Activated CD4-positive, alpha-beta T cell treated with anti-CD3 and anti-CD28 coated beads, Interleukin-2, Interleukin-6, amounts not matched to agents 100 ng/mL and 50 ng/mL, durations not matched to agents 16 hours and 8 hours (primary cell): ENCODE data around the gene SMIM20.

ENCODE experiments used
- DNase-seq: peaks from one replicate; pipeline ENCODE4 v3.0.0-alpha.2; 2020

The SMIM20 gene

DNA sequence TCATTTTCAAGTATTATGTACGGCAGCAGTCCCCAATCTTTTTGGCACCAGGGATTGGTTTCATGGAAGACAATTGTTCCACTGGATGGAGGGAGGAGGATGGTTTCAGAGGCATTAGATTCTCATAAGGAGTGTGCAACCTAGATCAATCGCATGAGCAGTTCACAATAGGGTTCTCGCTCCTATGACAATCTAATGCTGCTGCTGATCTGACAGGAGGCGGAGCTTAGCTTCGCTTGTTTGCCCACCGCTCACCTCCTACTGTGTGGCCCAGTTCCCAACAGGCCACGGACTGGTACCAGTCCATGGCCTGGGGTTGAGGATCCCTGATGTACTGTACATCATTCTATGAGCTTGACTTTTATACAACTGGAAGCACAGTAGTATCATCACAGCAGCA lies 48.4 kb downstream of the SMIM20 start:
- DNase-seq, result no peak

DNA sequence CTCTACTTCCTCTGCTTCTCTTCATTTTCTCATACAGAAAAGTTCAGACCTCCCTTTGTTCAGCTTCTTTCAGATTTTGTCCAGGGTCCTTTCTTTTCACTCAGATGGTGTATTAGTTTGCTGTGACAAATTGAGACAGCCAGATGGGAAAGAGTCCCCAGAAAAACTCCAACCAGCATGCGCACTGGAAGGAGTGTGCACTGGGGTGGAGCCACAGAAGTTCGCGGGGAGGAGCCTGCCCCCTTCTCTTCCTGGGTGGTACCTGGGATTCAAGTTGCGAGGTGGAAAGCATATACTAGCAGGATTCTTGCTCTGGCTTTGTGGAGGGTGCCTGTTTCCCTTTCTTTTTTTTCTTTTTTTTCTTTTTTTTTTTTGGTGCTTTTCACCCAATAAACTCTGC lies 51.6 kb downstream of the SMIM20 start:
- no peak for DNase-seq

DNA sequence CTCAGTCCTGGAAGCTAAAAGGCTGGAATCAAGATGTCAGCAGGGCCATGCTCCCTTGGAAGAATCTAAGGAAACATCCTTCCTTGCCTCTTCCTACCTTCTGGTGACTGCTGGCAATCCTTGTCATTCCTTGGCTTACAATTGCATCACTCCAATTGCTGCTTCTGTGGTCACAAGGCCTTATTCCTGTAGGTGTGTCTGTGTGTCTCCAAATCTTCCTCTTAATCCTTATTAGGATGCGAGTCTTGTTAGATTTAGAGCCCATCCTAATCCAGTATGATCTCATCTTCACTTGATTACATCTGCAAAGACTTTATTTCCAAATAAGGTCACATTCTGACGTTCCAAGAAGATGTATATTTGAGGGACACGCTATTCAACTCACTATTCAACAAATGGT lies 52.2 kb downstream of the SMIM20 start:
- DNase-seq, result no peak

DNA sequence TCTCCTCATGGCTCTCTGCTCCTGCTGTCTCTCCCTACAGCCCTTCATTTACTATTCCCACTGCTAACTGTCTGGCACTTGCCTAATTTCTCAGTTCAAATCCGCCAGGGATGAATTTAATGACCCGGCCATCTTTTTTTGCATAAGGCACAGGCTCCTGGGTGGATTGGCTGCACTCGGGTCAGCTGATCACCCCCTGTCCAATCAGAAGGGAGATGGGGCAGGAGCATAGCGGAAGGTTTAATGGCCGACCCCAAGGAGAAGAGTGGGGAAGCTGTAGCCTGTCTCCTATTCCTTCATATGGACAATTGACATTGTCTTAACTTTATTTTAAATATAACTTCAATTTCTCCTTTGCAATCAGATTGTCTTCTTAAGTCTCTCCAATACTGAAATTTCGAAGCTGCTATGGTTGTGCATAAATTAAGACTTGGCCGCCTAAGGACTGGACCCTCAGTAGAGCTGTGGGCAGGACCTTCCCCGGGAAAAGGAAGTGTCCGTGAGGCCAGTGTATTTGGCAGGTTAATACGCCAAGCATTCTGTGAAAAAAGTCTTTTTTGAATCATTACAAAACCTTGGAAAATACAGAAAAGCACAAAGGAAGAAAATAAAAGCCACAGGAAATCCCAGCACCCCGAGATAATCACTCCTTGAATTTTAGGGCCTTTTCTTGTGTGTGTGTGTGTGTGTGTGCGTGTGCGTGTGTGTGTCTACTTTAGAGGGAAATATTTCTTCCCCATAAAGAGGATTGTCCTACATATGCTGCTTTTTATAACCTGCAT lies 55.5 kb downstream of the SMIM20 start:
- no peak for DNase-seq

DNA sequence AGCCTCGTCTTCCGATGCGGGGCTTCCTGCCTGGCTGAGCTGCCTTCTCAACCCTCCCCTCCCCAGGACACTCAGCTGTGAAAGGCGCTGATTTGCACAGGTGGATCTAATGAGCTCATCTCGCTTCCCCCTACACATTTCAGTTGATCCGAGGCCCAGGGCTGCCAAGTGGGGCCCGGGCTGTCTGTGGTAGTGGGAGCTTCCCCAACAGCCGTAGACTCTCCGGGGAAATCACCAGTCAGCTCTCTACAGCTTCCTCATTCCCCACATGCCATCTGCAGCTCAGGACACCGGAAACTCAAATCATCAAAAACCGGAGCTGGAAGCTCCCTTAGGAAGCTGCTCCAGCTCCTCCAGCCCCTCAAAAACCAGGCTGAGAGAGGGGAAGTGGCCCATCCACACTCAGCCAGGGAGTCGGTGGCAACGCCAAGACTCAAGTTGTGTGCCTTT lies 56.2 kb downstream of the SMIM20 start:
- no peak for DNase-seq

DNA sequence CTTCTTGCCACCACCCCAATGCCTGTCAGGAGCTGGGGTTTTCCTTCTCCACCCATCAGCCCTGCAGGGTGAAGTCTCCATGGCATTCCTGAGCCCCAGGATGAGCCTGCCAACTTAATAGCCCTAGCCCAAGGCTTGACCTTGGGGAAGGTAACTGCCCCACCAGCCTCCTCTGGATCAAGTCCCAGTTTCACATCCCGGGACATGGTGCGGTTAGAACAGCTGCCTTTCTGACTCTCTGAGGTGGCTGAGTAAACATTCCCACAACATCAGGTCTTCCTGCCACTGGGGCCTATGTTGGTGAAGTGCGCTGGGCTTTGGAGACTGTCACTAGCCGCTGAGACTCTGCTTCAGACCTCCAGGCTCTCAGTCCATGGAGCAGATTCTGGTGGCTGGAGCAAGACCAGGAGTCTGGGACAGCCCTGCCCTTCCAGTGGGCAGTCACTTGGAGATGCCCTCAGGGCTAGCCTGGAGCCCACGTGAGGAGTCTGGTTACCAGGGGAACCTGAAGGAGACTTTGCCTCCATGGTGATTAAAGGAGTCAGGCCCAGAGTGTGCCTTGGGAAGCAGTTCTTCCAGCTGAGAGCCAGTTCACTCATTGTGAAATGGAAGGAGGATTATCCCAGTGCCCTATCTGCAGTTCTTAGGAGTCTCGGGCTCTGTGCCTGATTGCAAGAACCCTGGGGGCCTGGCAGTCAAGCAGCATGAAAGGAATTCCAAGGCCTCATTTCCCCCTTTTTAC lies 56.8 kb downstream of the SMIM20 start:
- no peak for DNase-seq

DNA sequence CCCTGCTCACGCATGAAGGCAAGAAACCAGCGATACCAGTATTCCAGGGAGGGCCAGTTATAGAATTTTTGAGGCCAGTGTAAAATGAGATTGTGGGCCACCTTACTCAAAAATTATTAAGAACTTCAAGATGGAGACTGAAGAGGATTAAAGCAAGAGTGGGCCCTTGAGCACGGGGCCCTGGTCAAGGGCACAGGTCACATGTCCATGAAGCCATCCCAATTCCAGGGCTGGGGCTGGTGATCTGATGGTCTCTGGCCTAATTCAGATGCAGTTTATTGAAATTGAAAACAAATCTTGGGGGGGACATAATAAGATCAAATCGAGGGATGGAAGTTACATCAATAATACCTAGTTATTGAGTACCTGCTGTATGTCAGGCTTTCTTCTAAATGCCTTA lies 58.3 kb downstream of the SMIM20 start:
- no peak for DNase-seq

DNA sequence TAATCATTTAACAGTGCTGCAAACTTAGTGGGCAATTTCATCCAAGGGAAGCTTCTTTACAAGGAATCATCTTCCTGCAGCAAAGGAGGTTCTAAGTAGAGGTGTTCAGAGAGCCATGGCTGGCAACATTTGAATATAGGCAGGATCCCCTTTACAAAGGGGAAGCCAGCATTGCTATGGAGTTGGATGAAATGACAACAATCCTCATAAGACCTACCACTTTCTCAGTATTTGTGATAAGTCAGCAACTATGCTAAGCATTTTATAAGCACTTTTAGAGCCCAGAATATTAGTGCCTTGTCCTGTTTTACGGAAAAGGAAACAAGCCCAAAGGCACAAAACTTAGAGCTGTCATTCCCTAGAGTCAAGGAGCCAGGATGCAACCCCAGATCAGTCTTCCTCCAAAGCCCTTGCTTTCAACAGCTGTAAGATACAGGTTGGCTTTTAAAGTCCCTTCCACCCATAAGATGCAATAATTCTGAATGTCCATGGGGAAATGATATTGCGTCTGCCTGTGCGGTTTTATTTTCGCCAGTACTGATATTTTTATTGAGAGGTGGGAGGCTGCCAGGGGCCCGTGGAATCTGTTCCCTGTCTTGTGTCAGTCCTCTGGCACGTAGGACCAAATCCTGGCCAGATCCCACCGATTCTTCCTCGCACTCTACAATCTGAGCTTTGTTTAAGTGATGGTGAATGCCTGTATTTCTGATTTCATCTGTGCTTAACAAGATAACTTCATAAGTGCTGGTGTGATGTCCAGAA lies 59.1 kb downstream of the SMIM20 start:
- DNase-seq, result no peak

DNA sequence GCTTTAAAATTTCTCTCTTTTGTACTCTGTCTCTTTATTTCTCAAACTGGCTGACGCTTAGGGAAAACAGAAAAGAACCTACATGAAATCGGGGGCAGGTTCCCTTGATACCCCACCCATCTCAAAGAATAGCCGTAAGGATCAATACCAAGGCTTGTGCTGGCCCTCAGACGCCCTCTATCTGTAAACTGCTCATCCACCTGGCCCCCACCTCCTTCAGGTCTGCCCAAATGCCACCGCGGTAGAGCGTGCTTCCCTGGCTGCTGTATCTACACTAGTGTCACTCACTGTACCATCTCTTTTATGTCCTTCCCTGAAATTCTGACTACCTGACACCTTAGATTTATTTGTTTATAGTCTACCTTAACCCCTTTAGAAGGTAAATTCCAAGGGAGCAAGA lies 62.8 kb downstream of the SMIM20 start:
- no peak for DNase-seq

DNA sequence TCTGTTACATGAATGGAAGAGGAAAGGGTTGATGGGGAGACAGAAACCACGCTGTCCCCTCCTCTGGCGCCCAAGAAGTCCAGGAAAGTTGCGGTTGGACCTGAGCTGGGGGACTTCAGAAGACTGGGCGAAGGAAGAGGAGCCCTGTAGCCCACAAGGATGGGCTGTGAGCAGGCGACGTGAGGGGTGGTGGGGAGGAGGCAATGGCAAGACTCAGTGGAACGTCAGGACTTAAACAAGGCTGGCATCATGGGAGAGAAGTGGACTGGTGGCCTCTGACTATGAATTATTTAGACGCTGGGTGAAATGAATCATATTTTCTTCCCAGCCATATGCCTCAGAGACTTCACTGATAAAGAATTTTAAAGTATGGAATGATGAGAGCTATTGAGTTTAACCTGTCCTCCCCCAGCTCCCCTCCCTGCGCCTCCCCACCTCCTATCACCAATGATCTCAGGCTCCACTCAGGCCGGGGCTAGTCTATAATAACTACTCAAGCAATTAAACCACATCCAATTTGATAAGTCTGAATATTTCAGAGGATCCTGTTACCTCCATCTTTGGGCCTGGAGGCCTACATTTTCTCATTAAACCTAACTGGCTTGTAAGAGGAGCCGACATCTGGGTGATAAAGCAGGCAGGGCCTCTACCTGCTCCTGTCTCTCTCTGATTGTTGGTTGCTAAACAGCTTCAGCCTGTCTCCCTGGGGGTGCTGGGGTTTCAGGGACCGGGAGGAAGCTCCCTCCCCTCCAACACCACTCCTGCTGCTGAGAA lies 63.6 kb downstream of the SMIM20 start:
- no peak for DNase-seq

DNA sequence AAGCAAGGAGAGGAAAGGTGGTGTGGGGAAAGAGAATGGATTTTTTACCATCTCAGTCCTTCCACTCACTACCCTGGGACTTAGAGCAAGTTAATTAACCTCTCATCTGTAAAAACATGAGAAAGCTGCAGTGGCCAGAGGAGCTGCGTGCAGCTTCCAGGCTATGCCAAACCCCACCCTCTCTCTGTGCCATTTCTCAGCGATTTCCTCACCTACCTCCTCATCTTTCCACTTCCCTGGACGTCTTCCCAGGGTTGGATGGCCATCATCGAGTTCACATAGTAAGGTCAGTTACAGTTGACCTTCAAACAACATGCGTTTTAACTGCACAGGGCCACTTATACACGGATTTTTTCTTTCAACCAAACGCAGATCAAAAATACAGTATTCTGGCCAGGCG lies 64.3 kb downstream of the SMIM20 start:
- DNase-seq, result no peak
